ENCODE results near the gene UBE2D1.

- TF ChIP-seq CTCF (IDR thresholded peaks at IDR 0.05; ENCODE audit: low read depth, low read length, poor library complexity, severe bottlenecking) (no peak), EZH2phosphoT487 (IDR thresholded peaks at IDR 0.05; ENCODE audit: borderline replicate concordance, low read length) (no peak)
Measured at GRCh38 chr10:58320351-58321049, 14.3 kb upstream of the UBE2D1 start.
